DND-41 (cell line): ENCODE measurements around the gene TOP2B.

Experiments used
- ATAC-seq: fragments of 200-7000 bp; cut with Tn5 transposase; 3 replicates; pipeline ENCODE4 v1.9.1; 2021; ENCODE audit warnings: low read depth; ENCODE audit not compliant: insufficient read depth
- DNase-seq: peaks from one replicate; pipeline ENCODE4 v3.0.0-alpha.2; 2020
- H2AFZ ChIP-seq: 2 replicates; pipeline ENCODE4 v1.6.0; 2012; ENCODE audit warnings: low read depth, low read length
- H3K27ac ChIP-seq: 2 replicates; pipeline ENCODE4 v1.5.1; 2012; ENCODE audit warnings: low read length, inconsistent platforms
- H3K27me3 ChIP-seq: fragments of 200-600 bp; sonication (generic); 2 replicates; pipeline ENCODE4 v1.6.0; 2012; ENCODE audit warnings: low read length, mild to moderate bottlenecking, inconsistent platforms; ENCODE audit not compliant: insufficient read depth, poor library complexity
- H3K36me3 ChIP-seq: 2 replicates; pipeline ENCODE4 v1.5.1; 2012; ENCODE audit warnings: low read length, inconsistent platforms; ENCODE audit not compliant: insufficient read depth
- H3K4me1 ChIP-seq: 2 replicates; pipeline ENCODE4 v1.5.1; 2012; ENCODE audit warnings: mild to moderate bottlenecking, low read length; ENCODE audit not compliant: insufficient read depth
- H3K4me2 ChIP-seq: 2 replicates; pipeline ENCODE4 v1.6.0; 2012; ENCODE audit warnings: mild to moderate bottlenecking, moderate library complexity, low read length, inconsistent platforms; ENCODE audit not compliant: insufficient read depth
- H3K4me3 ChIP-seq, 2 experiments: fragments of 200-600 bp in 1 of 2; shearing (Covaris generic) in 1 of 2; 2 replicates each; pipeline ENCODE4 v1.5.1; 2012 to 2016; ENCODE audit warnings: inconsistent platforms in 2 of 2, low read length in 2 of 2, mild to moderate bottlenecking in 2 of 2, low read depth in 1 of 2, moderate library complexity in 1 of 2
- H3K79me2 ChIP-seq: 2 replicates; pipeline ENCODE4 v1.6.0; 2012; ENCODE audit warnings: low read length, inconsistent platforms; ENCODE audit not compliant: insufficient read depth
- H3K9ac ChIP-seq: 2 replicates; pipeline ENCODE4 v1.6.0; 2012; ENCODE audit warnings: low read depth, mild to moderate bottlenecking, inconsistent platforms, low read length, moderate library complexity
- H3K9me3 ChIP-seq: 2 replicates; pipeline ENCODE4 v1.5.1; 2012; ENCODE audit warnings: low read length, moderate library complexity, mild to moderate bottlenecking, inconsistent platforms; ENCODE audit not compliant: insufficient read depth, severe bottlenecking
- H4K20me1 ChIP-seq: 2 replicates; pipeline ENCODE4 v1.6.0; 2012; ENCODE audit warnings: low read length; ENCODE audit not compliant: insufficient read depth
- EZH2 ChIP-seq: IDR thresholded peaks from 3 replicates; pipeline ENCODE4 v1.6.1; 2012; ENCODE audit warnings: borderline replicate concordance, low read depth, mild to moderate bottlenecking, moderate library complexity, low read length, inconsistent platforms; ENCODE audit not compliant: severe bottlenecking
- TF ChIP-seq, protein P1 (sequence below): IDR thresholded peaks from 2 replicates; pipeline ENCODE4 v1.5.1; 2012; ENCODE audit warnings: borderline replicate concordance, low read length, moderate library complexity, mild to moderate bottlenecking; ENCODE audit not compliant: poor library complexity, severe bottlenecking; ENCODE audit errors: extremely low read depth

TOP2B gene

DNA sequence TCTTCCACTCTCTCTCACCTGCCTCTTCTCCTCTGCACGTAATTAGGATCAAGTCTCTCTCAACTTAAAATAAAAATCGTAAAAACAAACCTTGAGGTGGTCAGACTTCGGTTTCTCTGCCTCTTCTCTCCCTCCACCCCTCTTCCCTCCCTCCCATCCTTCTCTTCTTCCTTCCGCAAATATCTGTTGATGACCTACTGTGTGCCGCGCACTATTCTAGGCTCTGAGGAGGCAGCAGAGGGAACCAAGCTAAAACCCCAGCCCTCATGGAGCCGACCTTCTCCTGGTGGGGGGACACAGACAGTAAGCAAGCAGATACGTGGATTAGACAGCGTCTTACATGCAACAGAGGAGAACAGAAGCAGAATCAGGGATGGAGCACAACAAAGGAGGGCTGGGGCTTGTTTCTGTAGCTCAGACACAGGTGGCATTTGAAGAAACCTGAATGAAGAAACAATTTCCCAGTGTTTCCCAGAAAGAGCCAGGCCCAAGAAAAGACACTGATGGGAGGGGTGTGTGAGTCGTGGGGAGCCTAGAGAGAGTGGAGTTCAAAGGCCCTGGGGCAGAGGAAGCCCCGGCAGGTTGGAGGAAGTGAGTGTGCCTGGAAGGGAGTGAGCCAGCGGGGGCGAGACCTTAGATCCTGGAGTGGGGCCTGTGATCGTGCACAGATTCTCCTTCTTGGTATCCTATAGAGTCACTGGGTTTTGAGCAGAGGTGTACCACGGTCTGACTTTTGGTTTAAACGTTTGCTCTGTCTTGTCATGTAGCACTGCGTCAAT is 80.5 kb downstream of the TOP2B start:
- no peak for DNase-seq
- no peak overlapping the region for H2AFZ ChIP-seq
- H3K9me3 ChIP-seq = no peaks in the 10 kb centered on the region
- no peak overlapping the region for H3K9ac ChIP-seq
- no peak overlapping the region for H3K4me3 ChIP-seq
- H4K20me1 ChIP-seq = no peaks in the 10 kb centered on the region
- no peaks in the 10 kb centered on the region for H3K27me3 ChIP-seq
- H3K79me2 ChIP-seq = no peaks in the 10 kb centered on the region
- H3K36me3 ChIP-seq = no peaks in the 10 kb centered on the region
- no peaks in the 10 kb centered on the region for H3K4me1 ChIP-seq
- TF ChIP-seq, protein P1, sequence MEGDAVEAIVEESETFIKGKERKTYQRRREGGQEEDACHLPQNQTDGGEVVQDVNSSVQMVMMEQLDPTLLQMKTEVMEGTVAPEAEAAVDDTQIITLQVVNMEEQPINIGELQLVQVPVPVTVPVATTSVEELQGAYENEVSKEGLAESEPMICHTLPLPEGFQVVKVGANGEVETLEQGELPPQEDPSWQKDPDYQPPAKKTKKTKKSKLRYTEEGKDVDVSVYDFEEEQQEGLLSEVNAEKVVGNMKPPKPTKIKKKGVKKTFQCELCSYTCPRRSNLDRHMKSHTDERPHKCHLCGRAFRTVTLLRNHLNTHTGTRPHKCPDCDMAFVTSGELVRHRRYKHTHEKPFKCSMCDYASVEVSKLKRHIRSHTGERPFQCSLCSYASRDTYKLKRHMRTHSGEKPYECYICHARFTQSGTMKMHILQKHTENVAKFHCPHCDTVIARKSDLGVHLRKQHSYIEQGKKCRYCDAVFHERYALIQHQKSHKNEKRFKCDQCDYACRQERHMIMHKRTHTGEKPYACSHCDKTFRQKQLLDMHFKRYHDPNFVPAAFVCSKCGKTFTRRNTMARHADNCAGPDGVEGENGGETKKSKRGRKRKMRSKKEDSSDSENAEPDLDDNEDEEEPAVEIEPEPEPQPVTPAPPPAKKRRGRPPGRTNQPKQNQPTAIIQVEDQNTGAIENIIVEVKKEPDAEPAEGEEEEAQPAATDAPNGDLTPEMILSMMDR = no peak
- no peak for TF ChIP-seq EZH2
- no peak overlapping the region for H3K27ac ChIP-seq
- no peak overlapping the region for H3K4me2 ChIP-seq
- ATAC-seq = 0 out of 3 replicates have a peak, but pooled peaks have one; percentile 14

DNA sequence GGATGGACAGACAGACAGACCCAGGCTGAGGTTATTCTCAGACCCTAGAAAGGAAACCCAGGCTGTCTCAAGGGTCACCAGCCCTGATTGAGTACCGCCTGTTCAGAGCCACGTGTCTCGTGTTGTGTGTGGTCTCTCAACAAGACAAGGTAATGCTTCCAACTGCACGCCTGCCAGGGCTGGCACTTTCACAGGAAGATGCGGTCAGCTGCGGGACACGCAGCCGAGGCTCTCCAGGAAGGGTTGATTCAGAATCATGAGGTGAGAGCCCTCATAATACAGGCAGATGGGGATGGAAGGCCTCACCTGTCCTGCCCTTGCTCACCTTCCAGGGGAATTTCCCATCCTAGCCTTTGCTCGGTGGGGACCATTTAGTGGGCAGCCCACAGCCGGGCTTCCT is 81.4 kb downstream of the TOP2B start:
- H3K4me1 ChIP-seq = no peaks in the 10 kb centered on the region
- no peak overlapping the region for H2AFZ ChIP-seq
- H4K20me1 ChIP-seq = no peaks in the 10 kb centered on the region
- H3K9me3 ChIP-seq = no peaks in the 10 kb centered on the region
- H3K36me3 ChIP-seq = no peaks in the 10 kb centered on the region
- DNase-seq (no peak), ATAC-seq (no peak)
- H3K4me3 ChIP-seq = no peak overlapping the region
- H3K27ac ChIP-seq = no peak overlapping the region
- no peak overlapping the region for H3K9ac ChIP-seq
- H3K4me2 ChIP-seq = no peak overlapping the region
- no peaks in the 10 kb centered on the region for H3K79me2 ChIP-seq
- TF ChIP-seq EZH2 = no peak
- TF ChIP-seq, protein P1 = no peak
- H3K27me3 ChIP-seq = no peaks in the 10 kb centered on the region

DNA sequence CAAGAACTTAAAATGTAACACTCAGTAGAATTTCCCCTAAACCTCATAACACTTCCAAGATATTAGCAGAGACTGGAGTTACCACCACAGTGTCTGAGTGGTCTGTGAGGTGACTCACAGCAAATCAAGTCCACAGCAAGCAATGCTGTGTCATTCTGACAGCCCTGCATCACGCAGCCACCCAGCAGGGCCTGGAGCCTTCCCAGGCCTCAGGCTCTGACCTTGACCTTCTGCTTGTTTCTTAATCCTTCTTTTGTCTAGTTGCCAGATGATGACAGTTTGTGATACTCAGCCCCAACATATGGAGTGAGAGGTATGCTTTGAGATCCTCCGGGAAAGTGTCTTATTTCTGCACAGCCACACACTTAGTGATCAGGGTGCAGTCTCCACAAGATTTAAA is 82.5 kb downstream of the TOP2B start:
- Histone ChIP-seq H3K27me3 (no peaks in the 10 kb centered on the region), H3K9ac (no peak overlapping the region), H2AFZ (no peak overlapping the region), H3K27ac (no peak overlapping the region), H3K4me1 (no peaks in the 10 kb centered on the region), H3K4me2 (no peak overlapping the region), H3K9me3 (no peaks in the 10 kb centered on the region), H3K36me3 (no peaks in the 10 kb centered on the region), H4K20me1 (no peaks in the 10 kb centered on the region), H3K4me3 (no peak overlapping the region), H3K79me2 (no peaks in the 10 kb centered on the region)
- no peak for ATAC-seq
- TF ChIP-seq, protein P1 = no peak
- no peak for TF ChIP-seq EZH2
- no peak for DNase-seq
